GM15510 (cell line): ENCODE measurements around the gene ELANE.

Experiments used
- POLR2A ChIP-seq: IDR thresholded peaks from 3 replicates; pipeline ENCODE4 v1.6.1; 2011; ENCODE audit warnings: borderline replicate concordance; ENCODE audit not compliant: insufficient read length; ENCODE audit errors: extremely low read depth

The ELANE gene

DNA sequence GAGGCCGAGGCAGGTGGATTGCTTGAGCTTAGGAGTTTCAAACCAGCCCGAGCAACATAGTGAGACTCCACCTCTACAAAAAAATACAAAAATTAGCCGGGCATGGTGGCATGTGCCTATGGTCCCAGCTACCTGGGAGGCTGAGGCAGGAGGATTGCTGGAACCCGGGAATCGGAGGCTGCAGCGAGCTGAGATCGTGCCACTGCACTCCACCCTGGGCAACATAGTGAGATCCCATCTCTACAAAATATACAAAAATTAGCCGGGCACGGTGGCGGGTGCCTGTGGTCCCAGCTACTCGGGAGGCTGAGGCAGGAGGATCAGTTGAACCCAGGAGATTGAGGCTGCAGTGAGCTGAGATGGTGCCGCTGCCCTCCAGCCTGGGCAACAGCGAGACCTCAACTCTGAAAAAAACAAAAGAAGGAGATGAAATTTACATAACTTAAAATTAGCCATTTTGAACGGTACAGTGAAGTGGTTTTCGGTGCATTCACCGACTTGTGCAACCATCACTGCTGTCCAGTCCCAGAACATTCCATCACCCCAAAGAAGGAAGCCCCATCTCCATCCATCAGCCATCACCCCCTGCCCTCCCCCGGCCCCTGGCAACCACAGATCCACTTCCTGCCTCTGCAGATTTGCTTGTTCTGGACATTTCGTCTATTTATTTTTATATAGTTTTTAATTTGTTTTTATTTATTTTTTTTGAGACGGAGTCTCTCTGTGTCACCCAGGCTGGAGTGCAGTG is 26.0 kb upstream of the ELANE start:
- TF ChIP-seq POLR2A = no peak

DNA sequence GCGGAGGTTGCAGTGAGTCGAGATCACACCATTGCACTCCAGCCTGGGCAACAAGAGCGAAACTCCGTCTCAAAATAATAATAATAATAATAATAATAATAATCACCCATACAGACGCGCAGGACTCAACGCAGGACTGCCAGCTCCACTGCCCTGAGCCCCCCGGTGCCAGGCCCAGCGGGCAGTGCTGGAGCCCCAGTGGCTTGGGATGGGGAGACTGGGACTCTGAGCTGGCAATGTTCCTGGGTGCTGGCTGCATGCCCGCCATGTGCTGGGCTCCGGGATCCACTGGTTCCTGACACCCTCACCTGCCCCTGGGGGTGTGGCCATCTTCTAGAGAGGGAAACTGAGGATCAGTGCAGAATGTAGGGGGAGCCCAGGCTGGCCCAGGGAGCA is 24.8 kb upstream of the ELANE start:
- TF ChIP-seq POLR2A = no peak

DNA sequence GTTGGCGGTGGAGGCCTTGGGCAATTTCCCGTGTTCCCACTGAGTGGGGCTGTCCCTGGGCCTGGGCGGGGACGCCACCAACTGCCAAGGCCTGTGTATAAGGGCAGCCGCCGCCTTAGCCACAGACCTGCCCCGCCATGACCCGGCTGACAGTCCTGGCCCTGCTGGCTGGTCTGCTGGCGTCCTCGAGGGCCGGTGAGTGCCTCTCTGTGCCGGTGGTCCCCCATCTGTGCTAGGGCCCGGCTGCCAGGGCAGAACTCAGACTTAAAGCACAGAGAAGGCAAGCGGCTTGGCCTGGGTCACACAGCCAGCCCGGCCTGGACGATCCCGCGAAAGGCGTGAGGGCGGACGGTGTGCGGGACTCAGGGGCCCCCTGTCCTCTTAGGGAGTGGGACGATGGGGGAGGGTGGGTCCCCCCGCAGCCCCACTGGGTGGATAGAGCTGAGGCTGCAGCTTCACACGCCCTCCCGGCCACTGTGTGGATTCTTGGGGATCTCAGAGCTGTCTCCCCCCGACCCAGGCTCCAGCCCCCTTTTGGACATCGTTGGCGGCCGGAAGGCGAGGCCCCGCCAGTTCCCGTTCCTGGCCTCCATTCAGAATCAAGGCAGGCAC is 24.3 kb upstream of the ELANE start, which contains the start of gene AZU1:
Gene AZU1 (plus strand): TSS at position 128 of the 612 bp plus-strand sequence. CDS start 10 bp downstream, at position 138.
- no peak for TF ChIP-seq POLR2A

DNA sequence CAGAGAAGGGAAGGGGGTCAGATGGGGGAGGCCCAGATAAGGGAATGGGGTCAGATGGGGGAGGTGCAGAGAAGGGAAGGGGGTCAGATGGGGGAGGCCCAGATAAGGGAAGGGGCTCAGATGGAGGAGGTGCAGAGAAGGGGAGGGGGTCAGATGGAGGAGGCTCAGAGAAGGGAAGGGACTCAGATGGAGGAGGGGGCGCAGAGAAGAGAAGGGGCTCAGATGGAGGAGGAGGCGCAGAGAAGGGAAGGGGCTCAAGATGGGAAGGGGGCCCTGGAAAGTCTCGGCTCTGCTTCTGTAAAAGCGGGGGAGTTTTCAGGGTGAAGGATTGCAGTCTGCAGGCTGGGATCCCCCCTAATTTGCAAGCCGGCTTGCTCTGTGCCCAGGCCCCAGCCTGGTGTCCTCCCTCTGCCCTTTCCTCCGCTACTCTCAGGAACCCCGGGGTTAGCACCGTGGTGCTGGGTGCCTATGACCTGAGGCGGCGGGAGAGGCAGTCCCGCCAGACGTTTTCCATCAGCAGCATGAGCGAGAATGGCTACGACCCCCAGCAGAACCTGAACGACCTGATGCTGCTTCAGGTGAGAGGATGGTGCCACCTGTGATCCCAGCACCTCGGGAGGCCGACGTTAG is 22.9 kb upstream of the ELANE start:
- TF ChIP-seq POLR2A = no peak

DNA sequence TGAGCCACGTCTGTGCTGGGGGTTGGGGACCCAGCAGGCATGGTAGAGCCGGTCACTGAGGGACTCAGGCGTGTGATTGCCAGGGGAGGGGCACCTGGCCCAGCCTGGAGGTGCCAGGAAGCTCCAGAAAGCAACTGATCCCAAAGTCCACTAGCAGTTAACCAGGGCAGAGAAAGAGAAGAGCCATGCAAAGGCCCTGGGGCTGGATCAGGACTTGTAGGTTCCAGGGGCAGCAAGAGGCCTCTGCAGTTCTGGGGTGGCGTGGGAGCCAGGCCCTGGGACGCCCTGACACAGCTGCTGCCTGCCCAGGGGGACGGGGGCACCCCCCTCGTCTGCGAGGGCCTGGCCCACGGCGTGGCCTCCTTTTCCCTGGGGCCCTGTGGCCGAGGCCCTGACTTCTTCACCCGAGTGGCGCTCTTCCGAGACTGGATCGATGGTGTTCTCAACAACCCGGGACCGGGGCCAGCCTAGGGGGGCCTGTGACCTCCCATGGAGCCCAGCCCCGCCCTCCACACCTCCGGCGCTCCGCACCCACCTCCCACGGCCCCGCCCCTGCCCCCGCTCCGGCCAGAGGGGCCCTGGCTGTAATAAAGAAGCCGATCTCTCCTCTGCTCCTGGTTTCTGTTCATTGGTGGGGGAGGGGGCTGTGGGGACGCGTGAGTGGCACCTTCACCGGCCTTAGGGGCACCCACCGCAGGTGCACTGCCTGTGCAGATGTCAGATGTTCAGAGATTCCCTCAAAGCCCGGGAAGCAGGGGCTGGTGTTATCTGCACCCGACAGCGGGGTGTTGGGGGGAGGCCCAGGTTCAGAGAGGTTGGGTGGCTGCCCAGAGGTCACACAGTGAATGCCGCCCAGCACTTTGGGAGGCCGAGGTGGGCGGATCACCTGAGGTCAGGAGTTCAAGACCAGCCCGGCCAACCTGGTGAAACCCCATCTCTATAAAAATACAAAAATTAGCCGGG is 20.4 kb upstream of the ELANE start:
- TF ChIP-seq POLR2A = no peak

DNA sequence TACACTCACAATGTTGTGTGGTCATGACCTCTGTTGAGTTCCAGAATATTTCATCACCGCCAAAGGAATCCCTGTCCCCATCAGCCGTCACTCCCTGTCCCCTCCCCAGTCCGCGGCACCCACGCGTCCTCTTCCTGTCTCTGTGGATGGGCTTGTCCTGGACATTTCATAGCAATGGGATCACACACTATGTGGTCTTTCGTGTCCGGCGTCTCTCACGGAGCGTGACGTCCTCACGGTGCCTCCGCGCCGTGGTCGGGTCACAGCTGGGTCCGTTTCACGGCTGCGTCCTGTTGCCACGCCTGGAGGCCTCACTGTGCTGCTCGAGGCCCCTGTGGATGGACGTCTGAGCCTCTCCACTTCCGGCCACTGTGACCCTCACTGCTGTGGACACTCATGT is 17.9 kb upstream of the ELANE start:
- TF ChIP-seq POLR2A = no peak

DNA sequence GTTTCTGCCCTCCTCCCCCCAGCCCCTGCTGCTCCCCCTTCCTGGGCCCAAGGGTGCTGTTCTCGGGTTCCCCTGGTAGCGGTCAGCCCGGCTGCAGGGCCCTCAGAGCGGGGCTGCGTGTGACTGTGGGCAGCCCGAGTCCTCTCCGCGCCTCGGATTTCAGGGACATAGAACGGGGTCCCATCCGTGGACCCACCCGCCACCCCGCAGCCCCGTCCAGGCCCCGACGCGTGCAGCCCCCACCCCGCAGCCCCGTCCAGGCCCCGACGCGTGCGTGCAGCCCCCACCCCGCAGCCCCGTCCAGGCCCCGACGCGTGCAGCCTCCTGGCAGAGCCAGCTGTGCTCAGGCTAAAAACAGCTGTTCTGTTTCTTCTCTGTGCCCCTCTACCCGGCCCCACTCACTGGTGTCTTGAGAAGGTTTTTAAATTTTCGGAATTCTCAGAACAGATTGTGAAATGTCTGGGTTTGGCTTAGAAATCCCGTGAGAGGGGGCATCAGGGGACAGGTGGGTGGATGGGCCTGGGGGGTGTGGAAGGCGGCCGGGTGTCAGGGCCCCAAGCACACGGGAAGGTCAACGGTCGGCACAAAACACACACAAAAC is 16.8 kb upstream of the ELANE start:
- TF ChIP-seq POLR2A = no peak

DNA sequence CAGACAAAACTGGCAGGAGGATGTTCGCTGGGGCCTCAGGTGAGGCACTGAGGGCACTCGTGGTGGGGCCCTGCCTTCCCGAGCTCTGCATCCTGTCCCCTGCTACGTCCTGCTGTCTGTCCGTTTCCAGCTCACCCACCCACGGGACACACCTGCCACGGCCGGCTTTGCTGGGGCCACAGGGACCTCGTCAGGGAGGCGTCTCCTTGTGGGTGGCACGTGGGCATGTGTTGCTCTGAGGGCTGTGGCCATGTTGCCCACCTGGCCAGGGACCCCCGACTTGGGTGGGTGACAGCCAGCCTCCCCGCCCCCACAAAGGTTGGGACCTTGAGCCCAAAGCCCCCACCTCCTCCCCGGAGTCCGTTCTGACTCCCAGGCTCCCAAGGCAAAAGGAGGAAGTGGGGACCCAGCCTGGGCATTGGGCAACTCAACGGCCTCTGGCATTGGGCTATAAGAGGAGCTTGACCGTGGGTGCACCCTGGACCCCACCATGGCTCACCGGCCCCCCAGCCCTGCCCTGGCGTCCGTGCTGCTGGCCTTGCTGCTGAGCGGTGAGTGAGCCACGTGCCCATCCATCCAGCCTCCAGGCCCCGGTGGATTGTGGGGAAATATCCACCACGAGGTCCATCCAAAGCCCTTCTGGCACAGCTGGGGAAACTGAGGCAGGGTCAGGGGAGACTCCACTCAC is 11.4 kb upstream of the ELANE start, which contains the start of gene PRTN3:
Gene PRTN3 (plus strand): TSS at position 481 of the 688 bp plus-strand sequence. CDS start 10 bp downstream, at position 491.
- no peak for TF ChIP-seq POLR2A

DNA sequence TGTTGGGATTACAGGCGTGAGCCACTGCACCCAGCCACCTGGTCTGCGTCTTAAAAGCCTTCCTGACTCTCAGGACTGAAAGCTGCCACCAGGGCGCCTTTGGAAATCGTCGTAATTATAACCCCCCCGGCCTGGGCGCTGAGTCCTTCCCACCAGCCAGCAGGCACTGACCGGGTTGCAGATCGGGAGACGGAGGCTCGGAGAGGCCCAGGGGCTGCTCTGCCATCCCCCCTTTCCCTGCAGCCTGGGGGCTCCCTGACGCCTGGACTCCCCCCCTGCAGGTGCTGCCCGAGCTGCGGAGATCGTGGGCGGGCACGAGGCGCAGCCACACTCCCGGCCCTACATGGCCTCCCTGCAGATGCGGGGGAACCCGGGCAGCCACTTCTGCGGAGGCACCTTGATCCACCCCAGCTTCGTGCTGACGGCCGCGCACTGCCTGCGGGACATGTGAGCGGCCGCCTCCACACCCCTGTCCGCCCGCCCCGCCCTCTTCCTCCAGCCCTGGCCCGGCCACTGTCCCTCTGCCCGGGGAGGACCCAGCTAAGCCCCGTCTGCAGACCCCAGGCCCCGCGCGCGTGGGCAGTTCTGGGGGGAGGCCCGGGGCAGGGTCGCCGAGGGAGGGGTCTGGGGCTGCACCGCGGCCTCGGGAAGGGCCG is 8.8 kb upstream of the ELANE start:
- TF ChIP-seq POLR2A = no peak

DNA sequence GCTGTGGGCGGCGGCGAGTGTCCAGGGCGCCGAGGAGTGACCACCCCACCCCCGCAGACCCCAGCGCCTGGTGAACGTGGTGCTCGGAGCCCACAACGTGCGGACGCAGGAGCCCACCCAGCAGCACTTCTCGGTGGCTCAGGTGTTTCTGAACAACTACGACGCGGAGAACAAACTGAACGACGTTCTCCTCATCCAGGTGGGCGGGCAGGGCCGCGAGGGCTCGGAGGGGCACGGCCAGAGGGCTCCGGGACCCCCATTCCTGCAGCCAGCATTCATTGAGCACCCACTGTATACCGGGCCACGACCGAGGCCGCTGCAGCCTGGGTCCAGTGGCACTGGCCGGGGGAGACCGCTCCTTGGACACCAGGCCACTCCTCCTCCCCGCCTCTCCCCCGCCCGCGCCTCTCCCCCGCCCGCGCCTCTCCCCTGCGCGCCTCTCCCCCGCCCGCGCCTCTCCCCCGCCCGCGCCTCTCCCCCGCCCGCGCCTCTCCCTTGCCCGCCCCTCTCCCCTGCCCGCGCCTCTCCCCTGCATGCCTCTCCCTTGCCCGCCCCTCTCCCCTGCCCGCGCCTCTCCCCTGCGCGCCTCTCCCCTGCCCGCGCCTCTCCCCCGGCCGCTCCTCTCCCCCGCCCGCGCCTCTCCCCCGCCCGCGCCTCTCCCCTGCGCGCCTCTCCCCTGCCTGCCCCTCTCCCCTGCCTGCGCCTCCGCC is 8.1 kb upstream of the ELANE start:
- no peak for TF ChIP-seq POLR2A

DNA sequence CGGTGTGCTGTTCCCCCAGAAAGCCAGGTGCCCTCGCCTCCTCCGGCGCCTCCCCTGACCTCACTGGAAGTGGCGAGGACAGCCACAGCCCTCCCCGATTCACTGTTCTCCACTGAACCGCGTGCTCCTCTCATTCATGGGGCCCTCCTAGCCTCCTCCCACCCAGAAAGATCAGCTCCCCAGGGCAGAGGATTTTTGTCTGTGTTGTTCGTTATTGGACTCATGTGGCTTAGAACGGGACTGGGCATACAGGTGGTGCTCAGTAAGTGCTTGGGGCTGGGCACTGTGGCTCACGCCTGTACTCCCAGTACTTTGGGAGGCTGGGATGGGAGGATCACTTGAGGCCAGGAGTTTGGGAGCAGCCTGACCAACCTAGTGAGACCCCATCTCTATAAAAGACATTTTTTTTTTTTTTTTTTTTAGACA is 7.5 kb upstream of the ELANE start:
- TF ChIP-seq POLR2A = no peak

DNA sequence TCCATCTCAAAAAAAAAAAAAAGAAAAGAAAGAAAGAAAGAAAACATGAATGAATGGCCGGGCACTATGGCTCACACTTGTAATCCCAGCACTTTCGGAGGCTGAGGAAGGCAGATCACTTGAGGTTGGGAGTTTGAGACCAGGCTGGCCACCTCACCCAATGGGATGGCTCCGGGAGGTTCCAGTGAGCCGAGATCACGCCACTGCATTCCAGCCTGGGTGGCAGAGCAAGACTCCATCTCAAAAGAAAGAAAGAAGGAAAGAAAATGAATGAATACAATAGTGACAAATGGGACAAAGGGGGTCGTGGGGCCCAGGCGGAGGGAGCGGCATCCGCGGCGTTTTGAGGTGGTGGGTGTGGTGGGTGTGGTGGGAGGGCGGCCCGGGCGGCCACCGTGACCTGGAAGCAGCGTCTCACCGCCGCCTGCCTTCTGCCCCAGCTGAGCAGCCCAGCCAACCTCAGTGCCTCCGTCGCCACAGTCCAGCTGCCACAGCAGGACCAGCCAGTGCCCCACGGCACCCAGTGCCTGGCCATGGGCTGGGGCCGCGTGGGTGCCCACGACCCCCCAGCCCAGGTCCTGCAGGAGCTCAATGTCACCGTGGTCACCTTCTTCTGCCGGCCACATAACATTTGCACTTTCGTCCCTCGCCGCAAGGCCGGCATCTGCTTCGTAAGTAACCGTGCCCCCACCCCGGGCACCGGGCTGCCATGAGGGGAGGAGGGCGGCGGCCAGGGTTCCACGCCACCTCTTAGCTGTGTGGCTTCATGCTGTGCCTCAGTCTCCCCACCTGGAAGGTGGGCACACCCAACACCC is 6.2 kb upstream of the ELANE start:
- TF ChIP-seq POLR2A = no peak
